ENCODE data around the gene KLHL21. TPM values are rescaled to one million over a fixed set of nuclear protein-coding genes. Genes with fewer than 3 reads are reported as not detected.

Gene KLHL21
- total and polyA plus RNA-seq, 9 of the 15 experiments (the other 6 are each of a cell fraction or from before 2014, with no cell fraction given), result 2.1 to 42.1 (median 17.5) TPM

- TF ChIP-seq ZNF263 (CRISPR knock-in tag; IDR thresholded peaks at IDR 0.05; ENCODE audit: borderline replicate concordance), result no peak
- TF ChIP-seq MCM3 (IDR thresholded peaks at IDR 0.05), result no peak
- TF ChIP-seq SRSF9 (IDR thresholded peaks at IDR 0.05; ENCODE audit: borderline replicate concordance, low read depth, low read length), result no peak
- no peak for TF ChIP-seq HDAC2 (IDR thresholded peaks at IDR 0.05)
- TF ChIP-seq NR2C1 (IDR thresholded peaks at IDR 0.05), result peak; percentile 75
- TF ChIP-seq NR2C1 (tag; IDR thresholded peaks at IDR 0.05), result peak; percentile 92
- no peak for TF ChIP-seq PHTF2 (CRISPR knock-in tag; IDR thresholded peaks at IDR 0.05)
- TF ChIP-seq, protein P1, sequence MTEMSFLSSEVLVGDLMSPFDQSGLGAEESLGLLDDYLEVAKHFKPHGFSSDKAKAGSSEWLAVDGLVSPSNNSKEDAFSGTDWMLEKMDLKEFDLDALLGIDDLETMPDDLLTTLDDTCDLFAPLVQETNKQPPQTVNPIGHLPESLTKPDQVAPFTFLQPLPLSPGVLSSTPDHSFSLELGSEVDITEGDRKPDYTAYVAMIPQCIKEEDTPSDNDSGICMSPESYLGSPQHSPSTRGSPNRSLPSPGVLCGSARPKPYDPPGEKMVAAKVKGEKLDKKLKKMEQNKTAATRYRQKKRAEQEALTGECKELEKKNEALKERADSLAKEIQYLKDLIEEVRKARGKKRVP (CRISPR knock-in tag; IDR thresholded peaks at IDR 0.05), result 0 out of 2 replicates have a peak, but pooled peaks have one; percentile 39
- TF ChIP-seq HINFP (tag; conservative IDR thresholded peaks at IDR 0.05; ENCODE audit: low read depth), result no peak
- no peak for TF ChIP-seq SRSF1 (IDR thresholded peaks at IDR 0.05; ENCODE audit: low read depth, low read length)
- TF ChIP-seq DDX20 (tag; IDR thresholded peaks at IDR 0.05; ENCODE audit: low read depth), result no peak
- TF ChIP-seq HMGN3 (IDR thresholded peaks at IDR 0.05; ENCODE audit: borderline replicate concordance, extremely low read depth, insufficient read length, low read depth, low read length), result peak; percentile 94
- TF ChIP-seq, protein P2, sequence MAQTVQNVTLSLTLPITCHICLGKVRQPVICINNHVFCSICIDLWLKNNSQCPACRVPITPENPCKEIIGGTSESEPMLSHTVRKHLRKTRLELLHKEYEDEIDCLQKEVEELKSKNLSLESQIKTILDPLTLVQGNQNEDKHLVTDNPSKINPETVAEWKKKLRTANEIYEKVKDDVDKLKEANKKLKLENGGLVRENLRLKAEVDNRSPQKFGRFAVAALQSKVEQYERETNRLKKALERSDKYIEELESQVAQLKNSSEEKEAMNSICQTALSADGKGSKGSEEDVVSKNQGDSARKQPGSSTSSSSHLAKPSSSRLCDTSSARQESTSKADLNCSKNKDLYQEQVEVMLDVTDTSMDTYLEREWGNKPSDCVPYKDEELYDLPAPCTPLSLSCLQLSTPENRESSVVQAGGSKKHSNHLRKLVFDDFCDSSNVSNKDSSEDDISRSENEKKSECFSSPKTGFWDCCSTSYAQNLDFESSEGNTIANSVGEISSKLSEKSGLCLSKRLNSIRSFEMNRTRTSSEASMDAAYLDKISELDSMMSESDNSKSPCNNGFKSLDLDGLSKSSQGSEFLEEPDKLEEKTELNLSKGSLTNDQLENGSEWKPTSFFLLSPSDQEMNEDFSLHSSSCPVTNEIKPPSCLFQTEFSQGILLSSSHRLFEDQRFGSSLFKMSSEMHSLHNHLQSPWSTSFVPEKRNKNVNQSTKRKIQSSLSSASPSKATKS (CRISPR knock-in tag; IDR thresholded peaks at IDR 0.05), result no peak
- TF ChIP-seq ZNF449 (CRISPR knock-in tag; IDR thresholded peaks at IDR 0.05), result no peak
- TF ChIP-seq, protein P3, sequence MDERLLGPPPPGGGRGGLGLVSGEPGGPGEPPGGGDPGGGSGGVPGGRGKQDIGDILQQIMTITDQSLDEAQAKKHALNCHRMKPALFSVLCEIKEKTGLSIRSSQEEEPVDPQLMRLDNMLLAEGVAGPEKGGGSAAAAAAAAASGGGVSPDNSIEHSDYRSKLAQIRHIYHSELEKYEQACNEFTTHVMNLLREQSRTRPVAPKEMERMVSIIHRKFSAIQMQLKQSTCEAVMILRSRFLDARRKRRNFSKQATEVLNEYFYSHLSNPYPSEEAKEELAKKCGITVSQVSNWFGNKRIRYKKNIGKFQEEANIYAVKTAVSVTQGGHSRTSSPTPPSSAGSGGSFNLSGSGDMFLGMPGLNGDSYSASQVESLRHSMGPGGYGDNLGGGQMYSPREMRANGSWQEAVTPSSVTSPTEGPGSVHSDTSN (CRISPR knock-in tag; IDR thresholded peaks at IDR 0.05; ENCODE audit: low read depth), result no peak
- TF ChIP-seq, protein P3 (tag; conservative IDR thresholded peaks at IDR 0.05; ENCODE audit: low read depth), result no peak
- peak in 1 of 2 experiments; percentile 42; a peak in 1 of 4 replicates for TF ChIP-seq HDAC1 (IDR thresholded peaks at IDR 0.05)
- TF ChIP-seq ZNF589 (CRISPR knock-in tag; IDR thresholded peaks at IDR 0.05; ENCODE audit: low read depth), result no peak; the same call in 1 of the 2 replicates
Measured at GRCh38 chr1:6613361-6614018, 10.8 kb upstream of the KLHL21 start, which contains the start of gene PHF13 (continued).
